ENCODE measurements around the gene SEZ6. TPM values are rescaled to one million over a fixed set of nuclear protein-coding genes. Genes with fewer than 3 reads are reported as not detected.

Gene SEZ6
- total and polyA plus RNA-seq, 2 donors (not counting 1 experiment from before 2014, with no cell fraction given), result not detected

- Mint-ChIP-seq H3K4me3 (no peak overlapping the region), H3K27me3 (no peaks in the 10 kb centered on the region), H3K4me1 (peaks cover 82% of the 10 kb centered on the region), H3K9me3 (ENCODE audit: insufficient read depth) (no peaks in the 10 kb centered on the region), H3K27ac (no peak overlapping the region)
- peaks cover 100% of the 10 kb centered on the region for H3K79me2 ChIP-seq (ENCODE audit: control insufficient read depth, insufficient read depth, low read length)
- H3K27ac ChIP-seq (ENCODE audit: low read length in 2 of 2), result no peak overlapping the region
- H3K4me2 ChIP-seq (replicated peaks; ENCODE audit: low read depth, low read length, poor library complexity, severe bottlenecking), result no peak overlapping the region
- H3K27me3 ChIP-seq (replicated peaks in 1 of 4; ENCODE audit: control extremely low read depth in 1 of 4, control insufficient read depth in 3 of 4, insufficient read depth in 4 of 4, low read length in 3 of 4), result no peaks in the 10 kb centered on the region
- TF ChIP-seq CTCF (IDR thresholded peaks at IDR 0.05) (no peak), EZH2 (IDR thresholded peaks at IDR 0.05; ENCODE audit: borderline replicate concordance, insufficient read depth, low read depth, low read length, poor library complexity, severe bottlenecking) (no peak)
- intact Hi-C loops (cut with micrococcal nuclease), result no loop called here
- H3K9me3 ChIP-seq (ENCODE audit: control extremely low read depth in 1 of 3, control insufficient read depth in 2 of 3, insufficient read depth in 1 of 3, low read length in 2 of 3), result no peaks in the 10 kb centered on the region
- DNase-seq (no peak), ATAC-seq (ENCODE audit: low read depth) (no peak)
- no CpG with 5 or more reads among the region's 1 CpG for WGBS (ENCODE audit: insufficient coverage)
- CTCF ChIA-PET, result interaction anchor here (1.5 to 2.1 kb wide), 2 partner anchors 25 to 177 kb away, joined by 6 read pairs; no protein-coding TSS in a partner anchor
- H4K20me1 ChIP-seq (ENCODE audit: control insufficient read depth, insufficient read depth, low read length, poor library complexity, severe bottlenecking), result peaks cover 88% of the 10 kb centered on the region
- POLR2A ChIA-PET, result no interaction called here
- H2AFZ ChIP-seq (ENCODE audit: insufficient read depth, low read depth, low read length, poor library complexity, severe bottlenecking), result no peak overlapping the region
- peaks cover 0 to 21% of the 10 kb centered on the region in 2 experiments for H3K36me3 ChIP-seq (replicated peaks in 1 of 2; ENCODE audit: control extremely low read depth in 1 of 2, control insufficient read depth in 1 of 2, extremely low read depth in 1 of 2, insufficient read depth in 2 of 2, low read length in 1 of 2)
- H3K4me3 ChIP-seq (ENCODE audit: control extremely low read depth in 1 of 5, extremely low read depth in 1 of 5, insufficient read depth in 1 of 5, low read depth in 2 of 5, low read length in 4 of 5), result no peak overlapping the region
- H3K4me1 ChIP-seq (ENCODE audit: control insufficient read depth in 2 of 2, insufficient read depth in 2 of 2, low read length in 2 of 2), result peaks cover 43 to 55% of the 10 kb centered on the region in 2 donors
- H3K9ac ChIP-seq (ENCODE audit: low read length), result no peak overlapping the region
Observed at GRCh38 chr17:28941251-28941650, 64.6 kb downstream of the SEZ6 start.

GRCh38 chr17:28940675-28941074, 65.2 kb downstream of the SEZ6 start:
- DNase-seq (no peak), ATAC-seq (ENCODE audit: low read depth) (no peak)
- Mint-ChIP-seq H3K27ac (no peak overlapping the region), H3K4me1 (peaks cover 82% of the 10 kb centered on the region), H3K4me3 (no peak overlapping the region), H3K27me3 (no peaks in the 10 kb centered on the region), H3K9me3 (ENCODE audit: insufficient read depth) (no peaks in the 10 kb centered on the region)
- Histone ChIP-seq H3K36me3 (replicated peaks in 1 of 2; ENCODE audit: control extremely low read depth in 1 of 2, control insufficient read depth in 1 of 2, extremely low read depth in 1 of 2, insufficient read depth in 2 of 2, low read length in 1 of 2) (peaks cover 0 to 21% of the 10 kb centered on the region in 2 experiments), H3K9ac (ENCODE audit: low read length) (no peak overlapping the region), H2AFZ (ENCODE audit: insufficient read depth, low read depth, low read length, poor library complexity, severe bottlenecking) (no peak overlapping the region), H3K27me3 (replicated peaks in 1 of 4; ENCODE audit: control extremely low read depth in 1 of 4, control insufficient read depth in 3 of 4, insufficient read depth in 4 of 4, low read length in 3 of 4) (no peaks in the 10 kb centered on the region), H3K4me3 (ENCODE audit: control extremely low read depth in 1 of 5, extremely low read depth in 1 of 5, insufficient read depth in 1 of 5, low read depth in 2 of 5, low read length in 4 of 5) (no peak overlapping the region), H4K20me1 (ENCODE audit: control insufficient read depth, insufficient read depth, low read length, poor library complexity, severe bottlenecking) (peaks cover 90% of the 10 kb centered on the region), H3K4me2 (replicated peaks; ENCODE audit: low read depth, low read length, poor library complexity, severe bottlenecking) (peak overlapping the region; percentile 10), H3K4me1 (ENCODE audit: control insufficient read depth in 2 of 2, insufficient read depth in 2 of 2, low read length in 2 of 2) (peaks cover 37 to 49% of the 10 kb centered on the region in 2 donors), H3K9me3 (ENCODE audit: control extremely low read depth in 1 of 3, control insufficient read depth in 2 of 3, insufficient read depth in 1 of 3, low read length in 2 of 3) (no peaks in the 10 kb centered on the region), H3K27ac (ENCODE audit: low read length in 2 of 2) (no peak overlapping the region), H3K79me2 (ENCODE audit: control insufficient read depth, insufficient read depth, low read length) (peaks cover 100% of the 10 kb centered on the region)
- POLR2A ChIA-PET, result interaction anchor here (0.9 kb wide), 1 partner anchor 9 kb away, joined by 3 read pairs; no protein-coding TSS in a partner anchor
- TF ChIP-seq EZH2 (IDR thresholded peaks at IDR 0.05; ENCODE audit: borderline replicate concordance, insufficient read depth, low read depth, low read length, poor library complexity, severe bottlenecking), result no peak
- no peak for TF ChIP-seq CTCF (IDR thresholded peaks at IDR 0.05)
- WGBS (ENCODE audit: insufficient coverage), result 38% methylated on average over 3 of the region's 3 CpGs
- intact Hi-C loops (cut with micrococcal nuclease), result no loop called here
- CTCF ChIA-PET, result interaction anchor here (1.5 to 2.1 kb wide), 2 partner anchors 25 to 177 kb away, joined by 6 read pairs; no protein-coding TSS in a partner anchor
